Measurements from ENCODE around the gene FAM25A. TPM values are rescaled to one million over a fixed set of nuclear protein-coding genes. Genes with fewer than 3 reads are reported as not detected.
"Not testable (repeated sequence)": the region's sequence is repeated elsewhere in the genome, so short reads cannot be mapped to it uniquely, and the experiment has no call there.

The FAM25A gene
- total RNA-seq, 1 experiment from 2014 or later = not detected

GRCh38 chr10:87007124-87007523 lies 13.0 kb upstream of the FAM25A start:
- DNase-seq (ENCODE audit: low read depth, low spot score); in situ Hi-C loops (cut with HindIII; ENCODE audit: low pct_unique_long_range_greater_than_20kb, low sequenced_read_pairs): not testable (repeated sequence)

- in situ Hi-C loops (cut with HindIII; ENCODE audit: low pct_unique_long_range_greater_than_20kb, low sequenced_read_pairs); DNase-seq (ENCODE audit: low read depth, low spot score): not testable (repeated sequence)
Observed at GRCh38 chr10:87007674-87008073, 12.4 kb upstream of the FAM25A start.

- DNase-seq (ENCODE audit: low read depth, low spot score); in situ Hi-C loops (cut with HindIII; ENCODE audit: low pct_unique_long_range_greater_than_20kb, low sequenced_read_pairs): not testable (repeated sequence)
Observed at GRCh38 chr10:87008303-87008702, 11.8 kb upstream of the FAM25A start.

GRCh38 chr10:87009134-87009696 lies 10.9 kb upstream of the FAM25A start:
- in situ Hi-C loops (cut with HindIII; ENCODE audit: low pct_unique_long_range_greater_than_20kb, low sequenced_read_pairs); DNase-seq (ENCODE audit: low read depth, low spot score): not testable (repeated sequence)

GRCh38 chr10:87013528-87013927 lies 6.6 kb upstream of the FAM25A start:
- in situ Hi-C loops (cut with HindIII; ENCODE audit: low pct_unique_long_range_greater_than_20kb, low sequenced_read_pairs); DNase-seq (ENCODE audit: low read depth, low spot score): not testable (repeated sequence)

- in situ Hi-C loops (cut with HindIII; ENCODE audit: low pct_unique_long_range_greater_than_20kb, low sequenced_read_pairs); DNase-seq (ENCODE audit: low read depth, low spot score): not testable (repeated sequence)
Observed at GRCh38 chr10:87014986-87015716, 4.9 kb upstream of the FAM25A start.

- DNase-seq (ENCODE audit: low read depth, low spot score); in situ Hi-C loops (cut with HindIII; ENCODE audit: low pct_unique_long_range_greater_than_20kb, low sequenced_read_pairs): not testable (repeated sequence)
Observed at GRCh38 chr10:87018127-87018526, 2.0 kb upstream of the FAM25A start.

- DNase-seq (ENCODE audit: low read depth, low spot score); in situ Hi-C loops (cut with HindIII; ENCODE audit: low pct_unique_long_range_greater_than_20kb, low sequenced_read_pairs): not testable (repeated sequence)
Observed at GRCh38 chr10:87019066-87019465, 1.0 kb upstream of the FAM25A start.

- DNase-seq (ENCODE audit: low read depth, low spot score); in situ Hi-C loops (cut with HindIII; ENCODE audit: low pct_unique_long_range_greater_than_20kb, low sequenced_read_pairs): not testable (repeated sequence)
Observed at GRCh38 chr10:87019504-87019903, 590 bp upstream of the FAM25A start.

- DNase-seq (ENCODE audit: low read depth, low spot score); in situ Hi-C loops (cut with HindIII; ENCODE audit: low pct_unique_long_range_greater_than_20kb, low sequenced_read_pairs): not testable (repeated sequence)
Observed at GRCh38 chr10:87025285-87025958, 5.3 kb downstream of the FAM25A start.

GRCh38 chr10:87026747-87027508 lies 6.8 kb downstream of the FAM25A start:
- in situ Hi-C loops (cut with HindIII; ENCODE audit: low pct_unique_long_range_greater_than_20kb, low sequenced_read_pairs); DNase-seq (ENCODE audit: low read depth, low spot score): not testable (repeated sequence)

GRCh38 chr10:87030419-87030818 lies 10.3 kb downstream of the FAM25A start:
- DNase-seq (ENCODE audit: low read depth, low spot score); in situ Hi-C loops (cut with HindIII; ENCODE audit: low pct_unique_long_range_greater_than_20kb, low sequenced_read_pairs): not testable (repeated sequence)

- no peak for DNase-seq (ENCODE audit: low read depth, low spot score)
- in situ Hi-C loops (cut with HindIII; ENCODE audit: low pct_unique_long_range_greater_than_20kb, low sequenced_read_pairs) = no loop called here
Observed at GRCh38 chr10:87030912-87031635, 11.0 kb downstream of the FAM25A start.

- DNase-seq (ENCODE audit: low read depth, low spot score) = no peak
- in situ Hi-C loops (cut with HindIII; ENCODE audit: low pct_unique_long_range_greater_than_20kb, low sequenced_read_pairs) = no loop called here
Observed at GRCh38 chr10:87036623-87037022, 16.5 kb downstream of the FAM25A start.

- DNase-seq (ENCODE audit: low read depth, low spot score) = no peak
- in situ Hi-C loops (cut with HindIII; ENCODE audit: low pct_unique_long_range_greater_than_20kb, low sequenced_read_pairs) = no loop called here
Observed at GRCh38 chr10:87038286-87038717, 18.2 kb downstream of the FAM25A start.

- in situ Hi-C loops (cut with HindIII; ENCODE audit: low pct_unique_long_range_greater_than_20kb, low sequenced_read_pairs) = no loop called here
Observed at GRCh38 chr10:87038786-87039185, 18.7 kb downstream of the FAM25A start.

GRCh38 chr10:87043579-87043978 lies 23.5 kb downstream of the FAM25A start:
- in situ Hi-C loops (cut with HindIII; ENCODE audit: low pct_unique_long_range_greater_than_20kb, low sequenced_read_pairs); DNase-seq (ENCODE audit: low read depth, low spot score): not testable (repeated sequence)

More at GRCh38 chr10:87038786-87039185, 18.7 kb downstream of the FAM25A start:
- DNase-seq (ENCODE audit: low read depth, low spot score) = no peak
